Stimulated activated naive CD4-positive, alpha-beta T cell treated with Interleukin-2 at 50 U/mL for 16 hours (primary cell): ENCODE measurements around the gene CIC.
"Not testable (repeated sequence)": the region's sequence is repeated elsewhere in the genome, so short reads cannot be mapped to it uniquely, and the experiment has no call there.

Experiments
- DNase-seq: peaks from one replicate; lab custom pipeline; 2025; lab: John Stamatoyannopoulos, UW

The CIC gene

DNA sequence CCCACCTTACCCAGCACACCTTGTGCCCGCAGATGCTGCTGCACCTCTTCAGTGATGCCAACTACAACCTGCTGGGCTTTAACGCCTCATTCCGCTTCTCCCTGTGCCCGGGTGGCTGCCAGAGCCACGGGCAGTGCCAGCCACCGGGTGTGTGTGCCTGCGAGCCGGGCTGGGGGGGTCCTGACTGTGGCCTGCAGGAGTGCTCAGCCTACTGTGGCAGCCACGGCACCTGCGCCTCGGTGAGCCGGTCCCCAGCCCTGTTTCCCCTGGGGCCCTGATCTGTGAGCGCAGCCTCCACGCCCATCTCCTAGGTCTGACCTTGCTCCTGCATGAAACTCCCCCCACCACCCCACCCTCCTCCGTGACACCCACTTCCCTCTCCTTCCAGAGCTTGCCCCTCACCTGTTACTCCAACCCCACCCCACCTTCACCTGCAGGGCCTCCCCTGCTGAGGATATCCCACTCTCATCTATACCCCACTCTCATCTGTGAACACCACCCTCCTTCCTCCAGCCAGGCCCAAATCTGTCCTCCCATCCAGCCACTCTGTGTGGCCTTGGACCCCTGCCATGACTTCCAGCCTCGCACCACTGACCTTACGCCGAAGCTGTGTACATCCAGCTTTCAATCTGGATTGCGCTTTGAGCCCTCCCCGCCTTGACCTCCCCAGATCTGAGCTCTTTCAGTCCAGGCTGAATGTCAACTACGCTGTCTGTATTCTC lies 65.1 kb downstream of the CIC start:
- DNase-seq, result no peak

DNA sequence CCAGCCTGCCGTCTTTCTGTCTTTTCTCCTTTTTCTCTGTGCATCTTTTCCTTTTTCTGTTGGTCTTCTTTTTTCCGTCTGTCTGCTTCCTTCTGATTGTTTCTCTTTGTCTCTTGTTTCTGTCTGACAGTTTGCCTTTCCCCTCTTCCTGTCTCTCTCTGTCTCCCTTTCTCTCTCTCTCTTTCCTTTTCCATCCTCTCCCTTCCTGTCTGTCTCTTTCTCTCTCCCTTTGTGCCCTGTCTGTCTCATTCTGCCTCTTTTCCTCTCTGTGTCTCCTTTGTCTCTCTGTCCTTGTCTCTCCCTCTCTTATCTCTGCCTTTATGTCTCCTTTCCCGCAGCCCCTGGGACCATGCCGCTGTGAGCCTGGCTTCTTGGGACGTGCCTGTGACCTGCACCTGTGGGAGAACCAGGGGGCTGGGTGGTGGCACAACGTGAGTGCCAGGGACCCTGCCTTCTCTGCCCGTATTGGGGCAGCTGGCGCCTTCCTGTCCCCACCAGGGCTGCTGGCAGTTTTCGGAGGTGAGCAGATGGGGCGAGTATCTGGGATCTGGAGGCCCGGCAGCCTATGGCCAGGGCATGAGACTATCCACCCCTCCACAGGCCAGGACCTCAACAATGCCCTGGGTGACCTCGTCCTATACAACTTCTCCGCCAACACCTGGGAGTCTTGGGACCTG lies 65.8 kb downstream of the CIC start:
- no peak for DNase-seq

DNA sequence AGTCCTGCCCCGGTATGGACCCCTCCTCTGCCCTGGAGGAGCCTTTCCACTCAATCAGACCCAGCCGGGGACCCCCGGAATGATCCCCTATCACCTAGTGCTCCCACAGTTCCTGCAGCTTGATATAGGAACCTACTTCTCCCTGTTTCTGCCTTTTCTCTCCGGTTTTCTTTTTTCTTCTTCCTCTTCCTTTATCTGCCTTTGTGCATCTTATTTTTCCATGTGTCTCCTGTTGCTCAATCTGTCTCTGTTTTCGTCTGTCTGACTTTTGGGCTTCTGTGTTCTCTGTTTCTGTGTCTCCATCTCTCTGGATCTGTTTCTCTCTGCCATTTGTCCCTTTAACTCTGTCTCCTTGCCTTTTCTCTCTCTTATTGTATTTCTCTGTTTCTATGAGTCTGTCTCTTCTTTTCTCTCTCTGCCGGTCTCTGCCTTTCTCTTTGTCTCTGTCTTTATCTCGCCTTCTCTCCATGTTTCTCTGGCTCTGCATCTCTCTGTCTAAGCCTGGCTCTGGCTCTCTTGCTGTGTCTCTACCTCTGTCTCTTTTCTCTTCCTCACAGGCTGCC lies 66.4 kb downstream of the CIC start:
- DNase-seq, result no peak

DNA sequence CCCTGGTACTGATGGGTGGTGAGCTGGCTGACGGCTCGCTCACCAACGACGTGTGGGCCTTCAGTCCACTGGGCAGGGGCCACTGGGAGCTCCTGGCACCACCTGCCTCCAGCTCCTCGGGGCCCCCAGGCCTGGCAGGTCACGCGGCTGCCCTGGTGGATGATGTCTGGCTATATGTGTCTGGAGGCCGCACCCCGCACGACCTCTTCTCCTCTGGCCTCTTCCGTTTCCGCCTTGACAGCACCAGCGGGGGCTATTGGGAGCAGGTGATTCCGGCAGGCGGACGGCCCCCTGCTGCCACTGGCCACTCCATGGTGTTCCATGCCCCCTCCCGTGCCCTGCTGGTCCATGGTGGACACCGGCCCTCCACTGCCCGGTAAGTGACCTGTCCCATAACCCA lies 66.9 kb downstream of the CIC start:
- DNase-seq, result no peak

DNA sequence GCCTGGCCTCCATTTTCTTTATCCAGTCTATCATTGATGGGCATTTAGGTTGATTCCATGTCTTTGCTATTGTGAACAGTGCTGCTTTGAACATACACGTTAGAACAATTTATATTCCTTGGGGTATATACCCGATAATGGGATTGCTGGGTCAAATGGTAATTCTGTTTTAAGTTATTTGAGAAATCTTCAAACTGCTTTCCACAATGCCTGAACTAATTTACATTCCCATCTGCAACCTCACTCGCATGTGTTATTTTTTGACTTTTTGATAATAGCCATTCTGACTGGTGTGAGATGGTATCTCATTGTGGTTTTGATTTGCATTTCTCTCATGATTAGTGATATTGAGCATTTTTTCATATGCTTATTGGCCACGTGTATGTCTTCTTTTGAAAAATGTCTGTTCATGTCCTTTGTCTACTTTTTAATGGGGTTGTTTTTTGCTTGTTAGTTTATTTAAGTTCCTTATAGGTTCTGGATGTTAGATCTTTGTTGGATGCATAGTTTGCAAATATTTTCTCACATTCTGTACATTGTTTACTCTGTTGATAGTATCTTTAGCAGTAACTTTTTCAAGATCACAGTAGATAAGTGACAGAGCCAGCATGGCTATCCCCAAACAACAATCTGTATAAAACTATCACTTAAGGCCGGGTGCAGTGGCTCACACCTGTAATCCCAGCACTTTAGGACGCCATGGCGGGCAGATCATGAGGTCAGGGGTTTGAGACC lies 70.2 kb downstream of the CIC start:
- not testable (repeated sequence) for DNase-seq

DNA sequence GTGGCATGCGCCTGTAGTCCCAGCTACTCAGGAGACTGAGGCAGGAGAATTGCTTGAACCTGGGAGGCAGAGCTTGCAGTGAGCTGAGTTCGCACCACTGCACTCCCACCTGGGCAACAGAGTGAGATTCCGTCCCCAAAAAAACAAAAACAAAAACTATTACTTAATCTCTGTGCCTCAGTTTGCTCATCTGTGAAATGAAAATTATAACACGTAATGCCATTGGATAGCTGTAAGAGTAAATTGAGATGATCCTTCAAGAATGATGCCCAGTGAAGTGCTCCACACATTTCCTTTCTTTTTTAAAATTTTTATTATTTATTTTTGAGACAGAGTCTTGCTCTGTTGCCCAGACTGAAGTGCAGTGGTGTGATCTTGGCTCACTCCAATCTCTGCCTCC lies 70.9 kb downstream of the CIC start:
- DNase-seq, result not testable (repeated sequence)

DNA sequence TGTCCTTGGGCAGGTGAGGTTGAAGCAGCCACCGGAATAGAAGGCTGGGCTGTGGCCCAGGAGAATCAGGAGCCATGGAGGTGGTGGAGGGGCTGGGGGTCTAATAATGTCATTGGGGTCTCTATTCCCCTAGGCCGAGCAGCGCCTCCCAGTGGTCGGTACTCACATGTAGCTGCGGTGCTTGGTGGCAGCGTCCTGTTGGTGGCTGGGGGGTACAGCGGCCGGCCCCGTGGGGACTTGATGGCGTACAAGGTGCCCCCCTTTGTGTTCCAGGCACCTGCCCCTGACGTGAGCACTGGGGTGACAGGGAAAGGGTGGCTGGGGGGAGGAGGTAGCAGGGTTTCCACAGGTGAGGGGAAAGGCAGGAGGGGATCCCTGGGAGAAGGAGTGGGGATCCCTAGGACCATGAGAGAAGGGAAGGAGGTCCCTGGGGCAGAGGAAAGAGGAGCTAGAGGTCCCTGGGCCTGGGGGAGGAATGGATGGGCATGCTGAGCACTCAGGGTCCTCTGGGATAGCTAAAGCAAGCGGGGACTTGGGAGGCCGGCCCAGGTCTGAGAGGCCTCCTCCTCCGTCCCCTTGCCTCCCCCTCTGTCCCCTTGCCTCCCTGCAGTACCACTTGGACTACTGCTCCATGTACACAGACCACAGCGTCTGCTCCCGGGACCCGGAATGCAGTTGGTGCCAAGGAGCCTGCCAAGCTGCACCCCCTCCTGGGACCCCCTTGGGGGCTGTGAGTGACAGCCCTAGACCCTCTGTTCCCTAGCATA lies 74.5 kb downstream of the CIC start:
- DNase-seq, result no peak

DNA sequence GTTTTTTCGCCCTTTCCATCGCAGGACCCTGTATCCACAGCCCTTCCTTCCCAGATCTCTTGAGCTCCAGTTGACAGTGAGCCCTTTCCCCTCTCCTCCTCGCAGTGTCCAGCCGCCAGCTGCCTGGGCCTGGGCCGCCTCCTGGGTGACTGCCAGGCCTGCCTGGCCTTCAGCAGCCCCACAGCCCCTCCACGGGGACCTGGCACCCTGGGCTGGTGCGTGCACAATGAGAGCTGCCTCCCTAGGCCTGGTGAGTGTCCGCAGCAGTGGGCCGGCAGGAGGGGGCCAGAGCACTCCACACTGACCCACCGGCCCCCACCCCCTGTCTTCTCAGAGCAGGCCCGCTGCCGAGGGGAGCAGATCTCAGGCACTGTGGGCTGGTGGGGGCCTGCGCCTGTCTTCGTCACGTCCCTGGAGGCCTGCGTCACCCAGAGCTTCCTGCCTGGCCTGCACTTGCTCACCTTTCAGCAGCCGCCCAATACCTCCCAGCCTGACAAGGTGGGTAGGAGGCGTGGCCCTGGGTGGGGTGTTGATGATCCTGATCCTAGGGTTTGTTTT lies 75.4 kb downstream of the CIC start:
- DNase-seq, result no peak
